RPMI8226 (cell line): ENCODE data around the gene PEMT.

Experiments used
- DNase-seq: peaks from one replicate; pipeline ENCODE4 v3.0.0-alpha.2; 2015

PEMT gene

DNA sequence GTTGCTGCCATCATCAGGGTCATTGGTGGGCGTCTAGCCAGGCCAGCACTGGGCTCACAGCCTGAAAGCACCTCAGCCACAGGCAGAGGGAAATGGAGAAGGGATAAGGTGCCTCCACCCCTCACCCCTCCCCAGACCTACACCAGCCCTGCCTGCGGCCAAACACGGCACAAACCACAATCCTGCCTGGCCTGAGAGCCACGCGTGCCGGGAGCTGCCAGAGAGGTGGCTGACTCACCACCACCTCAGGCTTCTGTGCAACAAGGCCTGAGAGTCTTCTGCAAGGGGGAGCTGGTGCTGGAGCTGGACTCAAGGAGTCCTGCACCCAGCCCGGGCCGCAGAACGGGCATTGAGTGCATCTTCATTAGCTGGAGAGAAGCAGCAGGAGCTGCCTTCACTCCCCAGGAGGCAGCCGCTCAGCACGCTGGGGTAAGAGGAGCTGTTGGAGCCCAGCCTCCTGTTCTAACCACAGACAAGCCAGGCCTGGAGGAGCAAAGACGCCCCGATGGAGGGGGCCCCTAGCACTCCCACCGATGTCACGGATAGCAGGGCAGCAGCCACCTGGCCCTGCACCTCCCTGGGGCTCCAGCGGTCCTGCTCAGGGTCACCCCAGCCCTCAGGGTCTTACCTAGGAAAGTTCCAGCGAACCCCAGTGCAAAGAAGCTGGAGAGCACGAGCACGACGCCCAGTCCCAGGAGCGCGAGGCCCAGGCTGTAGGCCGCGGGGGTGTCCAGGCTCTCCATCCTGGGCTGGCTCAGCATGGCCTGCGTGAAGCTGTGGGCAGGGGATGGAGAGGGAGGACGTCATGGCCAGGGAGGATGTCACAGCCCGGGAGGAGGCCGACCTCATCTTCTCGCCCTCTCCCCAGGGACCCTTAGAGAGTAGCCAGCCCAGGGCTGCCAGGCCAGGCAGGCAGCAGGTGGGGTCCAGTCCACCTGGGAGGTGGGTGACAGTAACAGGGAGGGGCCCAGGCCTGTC, 79.3 kb downstream of the PEMT start:
- DNase-seq, result no peak

DNA sequence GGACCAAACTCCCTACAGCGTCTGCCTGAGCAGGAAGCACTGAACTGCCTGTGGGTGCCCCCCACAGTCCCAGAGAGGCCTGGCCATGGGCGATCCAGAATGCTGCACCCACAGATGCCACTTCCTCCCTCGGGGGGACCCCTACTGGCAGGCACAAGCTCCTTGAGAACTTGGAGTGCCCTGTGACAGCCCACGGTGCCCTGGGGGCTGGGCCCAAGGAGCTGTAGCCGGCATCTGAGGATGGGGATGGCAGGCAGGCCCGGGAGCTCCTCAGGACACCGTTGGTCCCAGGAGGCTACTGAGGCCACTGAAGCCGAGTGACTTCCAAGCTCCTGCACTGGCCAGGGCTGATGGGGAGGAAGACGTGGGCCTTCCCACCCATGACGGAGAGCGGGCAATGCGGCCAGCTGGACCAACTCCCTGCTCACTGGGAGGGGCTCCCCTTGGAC, 80.2 kb downstream of the PEMT start:
- no peak for DNase-seq

DNA sequence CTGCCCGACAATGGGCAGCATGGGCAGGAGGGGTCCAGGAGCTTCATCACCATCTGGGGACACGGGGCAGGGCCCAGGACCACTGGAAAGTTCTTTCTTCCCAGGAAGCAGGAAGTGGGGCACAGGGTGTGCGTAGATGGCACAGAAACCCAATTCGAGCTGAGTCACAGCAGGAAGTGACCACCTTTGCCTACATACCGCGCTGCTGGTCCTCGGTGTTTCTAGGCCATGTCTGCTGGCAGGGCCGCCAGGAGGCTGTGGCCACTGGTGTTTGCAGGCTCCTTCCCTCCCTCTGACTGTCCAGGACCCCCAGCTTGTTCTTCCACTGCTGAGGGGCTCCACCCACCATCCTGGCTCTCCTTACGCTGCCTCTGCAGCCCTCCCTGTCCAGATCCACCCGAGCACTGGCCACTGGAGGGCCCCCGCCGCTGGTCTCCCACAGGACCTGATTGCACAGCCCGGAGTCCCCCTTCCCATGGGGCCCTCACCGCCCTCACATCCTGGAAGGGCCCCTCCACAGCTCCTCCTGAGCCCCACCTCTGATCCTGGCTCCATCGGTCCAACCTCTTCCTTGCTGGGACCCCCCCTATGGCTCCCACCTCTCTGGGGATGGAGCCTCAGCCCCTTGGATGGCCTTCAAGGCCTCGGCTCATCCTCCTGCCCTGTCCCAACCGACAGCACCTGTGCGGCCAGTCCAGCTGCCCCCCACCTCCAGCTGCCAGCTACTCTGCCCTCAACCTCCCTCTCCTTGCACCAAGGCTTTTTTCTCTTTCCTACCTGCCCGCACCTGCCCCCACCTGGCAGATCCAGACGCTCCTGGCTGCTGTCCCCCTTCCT, 80.8 kb downstream of the PEMT start:
- DNase-seq, result no peak

DNA sequence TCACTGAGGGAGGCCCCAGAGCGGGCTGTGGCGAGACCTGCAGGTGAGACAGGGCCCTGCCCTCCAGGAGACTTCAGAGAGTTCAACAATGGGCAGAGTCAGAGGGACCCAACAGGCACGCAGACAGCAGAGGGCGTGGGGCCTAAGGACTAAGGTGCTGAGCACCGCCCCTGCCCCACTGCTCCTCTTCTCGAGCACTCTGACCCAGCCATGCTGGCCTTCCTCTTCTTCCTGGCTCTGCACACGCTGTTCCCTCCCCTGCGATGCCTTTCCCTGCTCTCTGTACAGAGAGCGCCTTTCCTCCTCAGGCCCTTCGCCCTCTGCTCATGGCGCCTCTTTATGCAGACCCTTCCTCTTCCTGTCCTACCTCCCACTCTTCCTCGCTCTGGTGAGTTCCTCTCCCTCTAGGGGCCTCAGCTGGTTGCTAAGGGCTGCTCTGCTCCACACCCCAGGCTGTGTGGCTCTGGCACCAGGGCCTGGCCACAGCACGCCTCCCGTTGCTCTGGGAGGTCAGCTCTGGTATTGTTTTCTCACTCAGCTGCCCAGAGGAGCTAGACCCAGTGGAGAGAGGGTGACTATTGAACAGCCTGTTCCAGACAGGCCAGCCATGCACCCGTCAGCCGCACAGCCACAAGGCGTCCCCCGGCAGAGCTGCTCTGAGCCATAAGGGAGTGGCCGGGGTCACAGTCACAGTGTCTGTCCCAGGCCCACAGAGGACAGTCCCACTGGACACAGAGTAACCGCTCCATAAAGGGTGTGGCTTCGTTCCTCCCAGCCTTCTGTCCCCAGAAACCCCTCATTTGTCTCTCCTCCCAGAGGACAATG, 81.7 kb downstream of the PEMT start:
- DNase-seq, result no peak

DNA sequence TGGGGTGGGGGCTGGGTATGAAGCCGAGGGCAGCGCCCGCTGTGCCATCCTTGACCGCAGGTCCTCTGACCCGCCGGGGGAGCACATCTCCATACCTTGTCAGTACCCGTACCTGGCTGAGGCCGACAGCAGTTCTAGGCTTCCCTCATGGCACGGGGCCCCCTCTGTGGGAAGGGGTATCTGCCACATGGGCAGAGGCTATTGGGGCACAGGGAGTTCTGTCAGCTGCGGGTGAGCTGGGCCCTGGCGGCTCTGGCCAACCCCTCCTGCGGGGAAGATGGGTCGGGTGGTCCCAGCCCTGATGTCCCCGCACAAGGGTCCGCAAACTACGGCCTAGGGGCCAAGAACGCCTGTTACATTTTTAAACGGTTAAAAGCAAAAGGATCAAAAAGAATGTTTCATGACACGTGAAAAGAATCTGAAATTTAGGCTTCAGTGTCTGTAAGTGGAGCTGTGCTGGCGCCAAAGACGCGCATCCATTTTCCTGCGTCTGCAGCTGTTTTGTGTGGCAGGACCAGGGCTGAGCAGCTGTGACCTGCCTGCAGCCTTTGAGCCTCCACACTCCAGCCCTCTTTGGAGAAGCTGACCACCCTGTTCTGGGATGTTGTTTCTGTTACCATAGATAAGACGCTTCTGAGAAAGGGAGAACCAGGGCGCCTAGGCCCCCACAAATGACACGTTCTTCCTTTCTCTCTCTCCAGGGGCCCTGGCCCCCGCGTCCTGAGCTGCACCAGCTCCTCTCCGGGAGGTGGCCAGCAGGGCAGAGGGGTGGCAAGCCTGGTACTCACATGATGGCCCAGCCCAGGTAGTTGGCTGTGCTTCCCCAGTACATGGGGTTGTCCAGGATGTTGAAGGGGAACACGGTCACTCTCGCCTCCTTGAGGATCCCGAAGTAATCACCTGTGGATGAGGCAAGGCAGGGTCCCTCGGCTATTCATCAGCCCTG, 82.6 kb downstream of the PEMT start:
- DNase-seq, result no peak

DNA sequence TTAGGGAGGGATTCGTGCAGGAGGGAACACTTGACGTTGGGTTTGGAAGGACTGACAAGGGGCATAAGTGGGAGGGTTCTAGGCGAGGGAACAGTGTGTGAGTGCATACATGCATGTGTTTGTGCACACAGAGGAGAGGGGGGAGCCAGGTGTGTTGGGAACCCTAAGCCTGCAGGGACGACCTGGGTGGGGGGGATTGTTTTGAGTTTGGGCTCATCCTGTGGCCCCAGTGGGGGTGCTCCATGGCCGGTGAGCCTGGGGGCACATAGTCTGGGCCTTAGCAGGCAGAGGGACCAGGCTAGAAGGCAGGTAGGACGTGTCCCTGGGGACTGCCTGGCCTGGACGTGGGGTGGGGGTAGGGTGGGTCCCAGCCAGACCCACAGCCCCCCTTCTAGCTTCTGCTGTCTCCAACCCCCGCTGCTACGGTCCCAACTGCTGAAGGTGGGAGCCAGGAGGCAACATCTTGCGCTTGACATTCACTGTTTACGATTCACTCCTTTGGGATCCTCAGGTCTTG, 83.4 kb downstream of the PEMT start:
- DNase-seq, result no peak

DNA sequence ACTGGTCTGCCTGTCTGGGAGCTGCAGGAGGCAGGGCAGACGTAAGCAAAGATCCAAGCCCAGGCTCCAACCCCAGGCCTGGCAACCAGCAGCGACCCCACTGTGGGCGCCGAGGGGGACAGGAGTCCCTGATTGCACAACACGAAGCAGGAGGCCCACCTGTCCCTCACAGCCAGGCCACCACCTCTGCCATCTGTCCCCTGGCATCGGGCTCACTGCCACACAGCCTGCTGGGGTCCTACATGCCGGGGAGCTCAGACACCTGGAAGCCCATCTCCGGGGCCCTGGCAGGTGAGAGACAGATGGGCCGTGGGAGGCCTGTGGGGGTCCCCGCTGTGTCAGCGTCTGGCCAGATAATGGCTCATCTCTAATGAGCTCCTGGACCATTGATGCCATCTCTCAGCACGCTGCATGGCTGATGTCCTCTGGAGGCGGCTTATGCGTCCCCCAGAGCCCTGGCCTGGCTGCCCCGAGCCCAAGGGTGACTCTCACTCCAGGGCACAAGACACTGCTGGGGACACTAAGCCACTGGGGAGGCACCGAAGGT, 84.0 kb downstream of the PEMT start:
- DNase-seq, result no peak

DNA sequence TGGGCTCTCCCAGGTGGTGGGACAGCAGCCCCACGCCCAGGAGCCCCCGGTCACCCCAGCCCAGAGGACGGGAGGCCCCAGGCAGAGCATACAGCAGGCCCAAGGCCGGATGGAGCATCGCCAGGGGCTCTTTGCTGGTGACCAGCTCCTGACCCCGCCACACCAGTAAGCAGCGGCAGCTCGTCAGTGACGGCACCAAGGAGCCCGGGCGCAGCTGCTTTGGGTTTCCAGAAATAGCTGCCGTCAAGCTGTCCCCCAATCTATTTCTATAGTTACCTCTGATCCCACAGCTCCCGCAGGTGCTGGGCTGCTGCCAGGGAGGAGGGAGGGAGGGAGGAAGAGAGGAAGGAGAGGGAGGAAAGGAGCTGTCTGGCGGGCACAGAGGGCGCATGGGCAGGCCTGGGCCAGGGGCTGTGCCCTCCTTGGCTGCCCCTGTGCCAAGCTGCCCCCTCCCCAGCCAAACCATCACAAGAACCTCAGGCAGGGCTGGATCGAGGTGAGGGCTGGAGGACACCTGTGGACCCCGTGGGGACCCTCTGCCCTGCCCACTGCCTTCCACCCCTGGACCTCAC, 84.5 kb downstream of the PEMT start:
- no peak for DNase-seq

DNA sequence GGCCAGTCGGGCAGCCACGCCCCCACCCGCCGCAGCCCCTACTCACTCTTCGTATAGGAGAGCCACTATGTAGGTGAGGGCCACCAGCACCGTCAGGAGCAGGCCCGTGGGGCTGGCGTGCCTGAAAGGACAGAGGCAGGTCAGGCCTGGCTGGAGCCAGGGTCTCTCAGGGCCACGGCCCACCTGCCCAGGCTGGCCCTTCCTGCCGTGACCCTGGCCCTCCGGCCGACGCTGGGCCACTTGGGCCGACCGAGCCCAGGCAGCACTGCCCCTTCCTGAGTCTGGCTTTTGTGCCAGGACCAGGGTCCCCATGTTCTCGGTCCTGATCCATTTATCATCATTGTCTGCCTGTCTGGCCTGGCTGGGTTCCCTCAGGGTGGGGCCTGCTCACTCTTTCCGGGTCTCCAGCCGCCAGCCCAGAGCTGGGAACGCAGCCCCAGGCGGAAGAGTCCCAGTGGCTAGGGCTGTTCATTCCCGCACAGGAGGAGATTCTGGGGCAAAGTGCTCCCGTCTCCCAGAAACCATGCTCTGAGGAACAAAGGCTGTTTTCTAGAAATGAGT, 85.2 kb downstream of the PEMT start:
- DNase-seq, result no peak

DNA sequence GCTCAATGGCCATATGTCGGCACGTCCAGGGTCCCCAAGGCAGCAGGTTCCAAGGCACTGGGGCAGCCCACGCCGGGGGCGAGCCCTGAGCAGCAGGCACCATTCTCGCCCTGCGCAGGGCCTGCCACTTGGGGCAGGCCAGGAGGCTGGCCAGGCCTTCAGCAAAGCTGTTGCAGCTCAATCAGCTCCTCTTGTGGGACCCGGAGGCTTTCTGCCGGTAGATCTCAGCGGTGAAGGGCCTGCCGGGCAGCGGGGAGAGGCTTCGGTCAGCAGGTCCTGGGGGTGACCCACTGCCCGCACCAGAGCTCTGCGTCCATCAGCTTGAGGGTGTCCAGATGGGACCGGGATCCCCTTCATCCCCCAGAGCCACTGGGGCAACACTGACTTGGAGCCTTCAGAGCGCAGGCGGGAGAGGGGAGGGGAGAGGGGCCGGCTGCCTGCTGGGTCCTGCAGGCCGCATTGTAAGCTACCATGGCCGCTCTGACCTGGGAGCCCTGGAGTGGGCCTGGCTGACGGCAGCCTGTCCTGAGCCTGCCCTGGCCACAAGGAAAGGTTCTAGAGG, 85.8 kb downstream of the PEMT start:
- no peak for DNase-seq

DNA sequence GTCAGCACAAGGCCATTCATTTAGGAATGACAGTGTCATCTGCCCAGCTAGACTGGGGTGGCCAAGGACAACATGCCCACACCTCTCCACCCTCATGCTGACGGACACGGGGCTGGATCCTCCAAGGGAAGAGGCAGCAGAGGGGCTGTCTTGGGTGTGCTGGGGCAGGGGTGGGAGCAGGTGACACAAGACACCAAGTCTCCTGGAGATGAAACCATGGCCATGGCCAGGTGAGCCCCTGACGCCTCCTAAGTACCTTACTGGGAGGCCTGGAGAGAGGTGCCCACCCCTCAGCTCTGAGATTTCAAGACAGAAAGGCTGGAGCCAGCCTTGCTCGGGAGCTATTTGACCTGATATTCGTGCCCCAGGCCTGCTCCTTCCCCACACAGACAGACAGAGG, 86.4 kb downstream of the PEMT start:
- DNase-seq, result no peak

DNA sequence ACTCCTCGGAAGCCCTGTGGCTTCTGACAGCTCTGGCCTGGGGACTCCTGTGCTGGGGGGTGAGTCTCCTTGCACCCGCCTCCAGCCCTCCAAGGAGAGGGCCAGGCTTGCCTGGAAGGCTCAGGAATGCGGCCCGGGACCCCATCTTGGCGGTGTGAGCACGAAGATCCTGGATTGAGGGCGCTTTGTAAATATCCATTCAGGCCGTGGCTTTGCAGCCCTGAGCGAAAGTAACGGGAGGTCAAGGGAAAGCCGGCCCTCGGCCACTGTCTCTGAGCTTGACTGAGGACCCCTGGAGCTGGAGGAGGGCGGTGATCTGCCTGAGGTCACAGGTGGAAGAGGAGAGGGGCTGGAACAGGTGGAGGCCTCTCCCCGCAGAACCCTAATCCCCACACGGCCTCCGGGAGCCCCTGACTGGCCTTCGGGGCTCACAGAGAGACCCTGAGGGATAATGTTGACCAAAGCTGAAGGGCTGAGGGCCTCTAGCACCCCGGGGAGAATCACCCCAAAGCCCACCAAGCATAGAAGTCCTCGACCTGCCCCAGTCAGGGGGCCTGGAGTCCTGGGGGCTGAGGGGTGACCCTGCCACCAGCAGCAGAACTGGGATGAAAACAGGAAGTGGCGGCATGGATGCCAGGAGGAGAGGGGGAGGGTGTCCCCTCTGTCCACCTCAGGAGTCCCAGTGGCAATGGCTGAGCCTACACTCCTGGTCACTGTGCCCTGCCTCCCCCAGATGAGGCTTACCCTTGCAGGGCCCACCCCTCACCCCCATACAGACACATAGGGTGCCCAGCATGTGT, 87.0 kb downstream of the PEMT start:
- DNase-seq, result no peak

DNA sequence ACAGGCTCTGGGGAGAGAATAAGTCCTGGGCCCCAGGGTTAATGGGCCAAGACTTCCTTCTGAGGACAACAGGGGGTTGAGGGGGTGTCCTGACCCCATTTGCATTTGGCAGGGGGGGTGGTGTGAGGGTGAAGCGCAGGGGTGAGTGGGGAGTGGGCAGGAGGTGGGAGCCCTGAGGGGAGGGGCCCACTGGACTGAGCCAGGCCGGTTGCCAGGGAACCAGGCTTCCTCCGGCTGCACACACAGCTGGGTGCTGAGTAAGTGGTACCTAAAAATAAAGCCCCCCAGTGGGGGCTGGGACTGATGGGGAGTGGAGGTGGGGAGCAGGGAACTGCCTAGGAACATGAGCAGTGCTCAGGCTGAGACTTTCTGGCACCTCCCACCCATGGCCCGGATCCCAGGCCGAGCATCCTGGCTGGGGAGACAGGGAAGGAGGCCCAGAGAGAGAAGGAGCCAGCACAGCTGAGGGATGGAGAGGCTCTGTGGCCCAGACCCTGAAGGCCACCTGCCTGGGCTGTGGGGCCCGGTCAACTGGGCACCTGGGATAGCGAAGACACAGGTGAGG, 87.9 kb downstream of the PEMT start:
- no peak for DNase-seq

DNA sequence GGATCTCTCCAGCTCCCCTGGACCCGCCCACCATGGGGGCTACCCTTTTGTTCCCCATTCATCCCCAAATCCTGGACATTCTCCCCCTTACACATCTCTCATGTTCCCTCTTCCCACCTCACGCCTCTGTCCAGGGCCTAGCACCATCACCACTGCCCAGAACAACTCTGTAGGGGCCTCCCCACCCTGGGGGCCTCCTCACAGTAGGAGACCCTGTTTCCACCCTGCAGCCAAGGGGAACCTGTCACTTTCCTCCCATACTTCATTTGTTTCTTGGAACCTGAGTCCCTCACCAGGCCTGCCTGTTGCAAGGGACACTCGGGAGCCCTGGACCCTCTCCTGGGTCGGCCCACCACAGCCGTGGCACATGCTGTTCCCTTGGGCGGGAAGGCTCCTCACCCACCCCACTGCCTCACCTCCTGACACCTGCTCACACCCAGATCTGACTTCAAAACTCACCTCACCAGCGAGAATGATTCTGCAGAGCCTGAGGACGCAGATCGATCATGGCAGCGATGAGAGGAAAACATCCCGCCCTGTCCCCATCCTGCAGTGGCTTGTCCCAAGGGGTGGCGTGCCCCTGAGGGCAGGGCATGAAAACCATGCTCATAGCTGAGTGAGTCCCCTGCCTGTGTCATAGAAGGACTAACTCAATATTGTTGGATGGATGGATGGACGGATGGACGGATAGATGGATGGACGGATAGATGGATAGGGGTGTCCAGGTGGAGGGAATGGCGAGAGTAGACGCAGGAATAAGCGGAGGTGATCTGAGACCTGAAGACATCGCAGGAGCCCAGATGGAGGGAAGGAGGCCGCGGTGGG, 88.6 kb downstream of the PEMT start:
- no peak for DNase-seq

DNA sequence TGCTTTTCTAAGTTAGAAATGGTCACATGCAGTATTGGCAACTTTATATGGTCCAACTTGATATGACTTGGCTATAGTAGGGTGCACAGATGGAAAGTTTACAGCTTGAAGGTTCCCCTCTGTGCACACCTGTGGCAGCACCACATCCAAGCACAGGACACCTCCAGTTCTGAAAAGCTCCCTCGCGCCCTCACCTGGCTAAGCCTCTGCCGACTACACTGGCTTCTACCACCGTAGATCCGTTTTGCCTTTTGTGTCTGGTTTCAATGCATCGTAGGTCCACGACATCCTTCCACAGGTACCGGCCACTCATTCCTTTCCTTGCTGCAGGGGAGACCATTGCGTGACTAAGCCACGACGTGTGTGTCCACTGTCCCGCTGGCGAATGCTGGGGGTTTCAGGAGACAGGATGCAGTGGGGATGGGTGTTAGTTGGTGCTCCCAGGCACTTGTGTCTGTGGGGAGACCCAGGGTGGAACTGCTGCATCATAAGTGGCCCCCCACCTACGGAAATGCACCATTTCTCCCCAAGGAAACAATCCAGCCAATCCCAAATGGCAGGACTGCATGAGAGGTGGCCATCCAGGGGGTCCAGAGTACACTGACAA, 90.4 kb downstream of the PEMT start:
- no peak for DNase-seq

DNA sequence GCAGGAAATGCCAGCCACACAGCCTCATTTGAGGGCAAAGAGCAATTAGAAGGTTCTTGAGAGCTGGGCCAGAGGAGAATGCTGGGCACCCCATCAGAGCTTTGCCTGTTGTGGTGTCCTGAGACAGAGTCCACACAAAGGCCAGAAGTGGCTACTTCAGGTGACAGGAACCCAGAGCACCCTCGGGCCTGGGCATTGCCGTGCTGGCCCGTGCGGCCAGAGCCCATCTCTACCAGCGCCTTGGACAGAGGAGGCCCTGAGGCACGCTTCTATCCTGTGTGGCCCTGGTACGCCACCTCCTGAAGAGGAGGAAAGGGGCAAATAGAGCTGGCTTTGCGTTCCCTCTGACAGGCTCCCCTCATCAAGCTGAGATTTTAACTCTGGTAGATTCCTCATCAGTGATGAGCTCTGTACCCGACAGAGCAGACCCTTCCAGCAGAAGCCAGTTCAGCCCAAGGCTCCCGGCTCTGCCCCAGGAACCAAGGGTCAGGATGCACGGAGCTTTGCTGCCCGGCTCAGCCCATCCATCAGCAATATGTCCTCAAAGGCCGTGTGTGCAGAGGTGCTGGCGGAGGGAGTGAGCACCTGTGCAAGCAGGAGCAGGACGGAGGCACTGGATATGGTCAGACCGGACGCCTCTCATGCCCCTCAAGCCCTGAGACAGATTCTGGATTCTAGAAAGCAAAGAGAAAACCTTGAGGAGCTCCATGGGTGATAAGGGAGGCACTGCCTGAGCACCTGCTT, 91.9 kb downstream of the PEMT start:
- no peak for DNase-seq
